Stomach (tissue), 4 donors: Measurements from ENCODE around the gene KPNA4.

ENCODE experiments used
- EP300 ChIP-seq: sonication (generic); formaldehyde crosslinking; IDR thresholded peaks from one replicate; pipeline ENCODE4 v1.6.1; 2017; ENCODE audit warnings: antibody characterized with exemption
- POLR2A ChIP-seq, 4 donors: fragments of 450-650 bp; IDR thresholded peaks; one replicate each; pipeline ENCODE4 v1.6.1; 2016; ENCODE audit warnings: antibody characterized with exemption in 4 of 4, control low read depth in 2 of 4, mild to moderate bottlenecking in 1 of 4, moderate library complexity in 1 of 4
- POLR2AphosphoS5 ChIP-seq, 3 donors: sonication (generic); formaldehyde crosslinking; IDR thresholded peaks; one replicate each; pipeline ENCODE4 v1.6.1; 2016; ENCODE audit warnings: antibody characterized with exemption in 3 of 3
- TF ChIP-seq, protein P1 (sequence below), 7 experiments: fragments of 450-650 bp in 4 of 7; fragments of 200-600 bp in 3 of 7; sonication (generic) in 3 of 7; IDR thresholded peaks; one replicate each; pipeline ENCODE4 v1.5.1; 2016 to 2019; ENCODE audit warnings: antibody characterized with exemption in 7 of 7, control low read depth in 2 of 7, mild to moderate bottlenecking in 1 of 7

DNA sequence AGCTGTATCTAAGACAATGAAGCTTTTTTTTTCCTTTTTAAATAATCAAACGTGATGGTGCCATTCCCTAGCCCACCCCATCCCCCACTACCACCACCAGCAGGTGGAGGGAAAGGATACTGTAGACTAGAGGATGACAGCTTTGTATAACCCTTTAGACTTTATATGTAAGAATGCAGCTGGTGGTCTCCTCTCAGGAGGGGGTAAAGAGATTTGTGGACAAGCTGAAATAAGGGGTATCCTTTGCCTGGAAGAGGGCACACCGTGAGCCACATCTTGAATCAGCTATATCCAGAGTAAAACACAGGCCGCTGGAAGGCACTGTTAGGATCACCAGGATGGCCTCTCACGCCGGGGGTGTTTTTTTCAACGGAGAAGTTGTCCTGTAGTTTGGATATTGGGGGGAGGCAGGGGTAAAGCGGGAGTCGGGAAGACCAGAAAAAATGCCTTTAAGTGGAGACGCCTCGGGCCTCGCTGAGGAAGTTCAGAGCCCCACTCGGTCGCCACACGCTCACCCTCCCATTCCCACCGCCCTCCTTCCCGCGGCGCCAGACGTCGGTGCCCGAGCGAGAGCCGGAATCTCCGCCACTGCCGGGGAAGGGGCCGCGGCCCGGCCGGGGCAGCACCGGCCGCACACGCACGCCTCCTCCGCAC lies 986 bp downstream of the KPNA4 start:
- TF ChIP-seq POLR2A (IDR thresholded peaks at IDR 0.05) (no peak), POLR2AphosphoS5 (IDR thresholded peaks at IDR 0.05) (no peak), EP300 (no peak)
- TF ChIP-seq, protein P1, sequence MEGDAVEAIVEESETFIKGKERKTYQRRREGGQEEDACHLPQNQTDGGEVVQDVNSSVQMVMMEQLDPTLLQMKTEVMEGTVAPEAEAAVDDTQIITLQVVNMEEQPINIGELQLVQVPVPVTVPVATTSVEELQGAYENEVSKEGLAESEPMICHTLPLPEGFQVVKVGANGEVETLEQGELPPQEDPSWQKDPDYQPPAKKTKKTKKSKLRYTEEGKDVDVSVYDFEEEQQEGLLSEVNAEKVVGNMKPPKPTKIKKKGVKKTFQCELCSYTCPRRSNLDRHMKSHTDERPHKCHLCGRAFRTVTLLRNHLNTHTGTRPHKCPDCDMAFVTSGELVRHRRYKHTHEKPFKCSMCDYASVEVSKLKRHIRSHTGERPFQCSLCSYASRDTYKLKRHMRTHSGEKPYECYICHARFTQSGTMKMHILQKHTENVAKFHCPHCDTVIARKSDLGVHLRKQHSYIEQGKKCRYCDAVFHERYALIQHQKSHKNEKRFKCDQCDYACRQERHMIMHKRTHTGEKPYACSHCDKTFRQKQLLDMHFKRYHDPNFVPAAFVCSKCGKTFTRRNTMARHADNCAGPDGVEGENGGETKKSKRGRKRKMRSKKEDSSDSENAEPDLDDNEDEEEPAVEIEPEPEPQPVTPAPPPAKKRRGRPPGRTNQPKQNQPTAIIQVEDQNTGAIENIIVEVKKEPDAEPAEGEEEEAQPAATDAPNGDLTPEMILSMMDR (IDR thresholded peaks at IDR 0.05), result no peak
